Subcutaneous abdominal adipose tissue (tissue), 5 donors: ENCODE results near the gene PCDHGB7.
"Not testable (repeated sequence)": the region's sequence is repeated elsewhere in the genome, so short reads cannot be mapped to it uniquely, and the experiment has no call there.

ENCODE experiments used
- H3K27ac ChIP-seq: one replicate; pipeline ENCODE4 v1.7.0; 2013; ENCODE audit warnings: low read depth, mild to moderate bottlenecking, inconsistent platforms, low read length, moderate library complexity
- H3K27me3 ChIP-seq, 5 donors: one replicate each; pipeline ENCODE4 v1.7.0; 2013; ENCODE audit warnings: low read length in 5 of 5, inconsistent platforms in 1 of 5; ENCODE audit not compliant: control insufficient read depth in 5 of 5, insufficient read depth in 4 of 5
- H3K36me3 ChIP-seq, 5 donors: one replicate each; pipeline ENCODE4 v1.7.0; 2013; ENCODE audit warnings: low read length in 5 of 5; ENCODE audit not compliant: control insufficient read depth in 5 of 5, insufficient read depth in 5 of 5
- H3K4me1 ChIP-seq, 5 donors: one replicate each; pipeline ENCODE4 v1.7.0; 2013; ENCODE audit warnings: low read length in 5 of 5, mild to moderate bottlenecking in 3 of 5, moderate library complexity in 1 of 5; ENCODE audit not compliant: control insufficient read depth in 5 of 5, insufficient read depth in 5 of 5
- H3K4me3 ChIP-seq, 5 donors: one replicate each; pipeline ENCODE4 v1.7.0; 2013; ENCODE audit warnings: low read length in 5 of 5, low read depth in 1 of 5
- H3K9ac ChIP-seq, 5 donors: one replicate each; pipeline ENCODE4 v1.7.0; 2013; ENCODE audit warnings: low read length in 5 of 5, mild to moderate bottlenecking in 4 of 5, moderate library complexity in 3 of 5
- H3K9me3 ChIP-seq, 5 donors: one replicate each; pipeline ENCODE4 v1.7.0; 2013; ENCODE audit warnings: low read length in 5 of 5; ENCODE audit not compliant: control insufficient read depth in 5 of 5
- donor health status: healthy.
- donor health status: healthy.
- donor health status: healthy.
- donor health status: healthy.
- donor health status: healthy.

The PCDHGB7 gene

DNA sequence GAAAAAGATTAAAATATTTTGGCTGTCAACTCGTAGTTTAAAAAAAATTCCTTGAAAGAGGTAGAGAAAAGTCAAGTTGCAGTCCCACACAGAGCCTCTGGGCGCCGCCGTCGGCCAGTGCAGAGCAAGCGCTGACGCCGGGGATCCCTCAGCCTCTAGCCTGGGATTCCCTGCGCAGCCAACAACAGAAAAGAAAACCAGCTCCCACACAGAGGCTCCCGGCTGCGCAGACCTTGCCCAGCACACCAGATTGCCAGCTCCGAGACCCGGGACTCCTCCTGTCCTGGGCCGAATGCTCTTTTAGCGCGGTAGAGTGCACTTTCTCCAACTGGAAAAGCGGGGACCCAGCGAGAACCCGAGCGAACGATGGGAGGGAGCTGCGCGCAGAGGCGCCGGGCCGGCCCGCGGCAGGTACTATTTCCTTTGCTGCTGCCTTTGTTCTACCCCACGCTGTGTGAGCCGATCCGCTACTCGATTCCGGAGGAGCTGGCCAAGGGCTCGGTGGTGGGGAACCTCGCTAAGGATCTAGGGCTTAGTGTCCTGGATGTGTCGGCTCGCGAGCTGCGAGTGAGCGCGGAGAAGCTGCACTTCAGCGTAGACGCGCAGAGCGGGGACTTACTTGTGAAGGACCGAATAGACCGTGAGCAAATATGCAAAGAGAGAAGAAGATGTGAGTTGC, at the start of gene PCDHGB7:
Gene PCDHGB7, plus strand, starts transcription at position 184 of the 679 bp plus-strand sequence. Its CDS starts 183 bp downstream, at position 367.
- not testable (repeated sequence) for H3K36me3 ChIP-seq, H3K27ac ChIP-seq, H3K27me3 ChIP-seq
- peak within 1 kb of the TSS in 2 of 5 donors; percentile 9 to 38 for H3K9ac ChIP-seq
- H3K4me1 ChIP-seq: peaks cover 0 to 38% (median 21%) of the 10 kb centered on the region in 5 donors
- H3K9me3 ChIP-seq: peaks cover 44 to 73% (median 66%) of the 10 kb centered on the region in 5 donors
- peak within 1 kb of the TSS; percentile 45 to 68 (median 60) for H3K4me3 ChIP-seq

GRCh38 chr5:141369994-141370848, 47.3 kb upstream of the PCDHGB7 start, which contains the start of gene PCDHGB3:
Gene PCDHGB3, plus strand, starts transcription at chr5:141370242. Its CDS starts 153 bp downstream, at chr5:141370395.
- Histone ChIP-seq H3K9ac (no peak within 1 kb of the TSS), H3K4me3 (peak within 1 kb of the TSS; percentile 41 to 74 (median 54)), H3K4me1 (peaks cover 0 to 5% (median 0%) of the 10 kb centered on the region in 5 donors), H3K27me3 (peaks cover 0 to 19% (median 16%) of the 10 kb centered on the region in 5 donors), H3K27ac (no peak within 1 kb of the TSS), H3K9me3 (peaks cover 52 to 77% (median 70%) of the 10 kb centered on the region in 5 donors), H3K36me3 (no peaks in the 10 kb centered on the region)

DNA sequence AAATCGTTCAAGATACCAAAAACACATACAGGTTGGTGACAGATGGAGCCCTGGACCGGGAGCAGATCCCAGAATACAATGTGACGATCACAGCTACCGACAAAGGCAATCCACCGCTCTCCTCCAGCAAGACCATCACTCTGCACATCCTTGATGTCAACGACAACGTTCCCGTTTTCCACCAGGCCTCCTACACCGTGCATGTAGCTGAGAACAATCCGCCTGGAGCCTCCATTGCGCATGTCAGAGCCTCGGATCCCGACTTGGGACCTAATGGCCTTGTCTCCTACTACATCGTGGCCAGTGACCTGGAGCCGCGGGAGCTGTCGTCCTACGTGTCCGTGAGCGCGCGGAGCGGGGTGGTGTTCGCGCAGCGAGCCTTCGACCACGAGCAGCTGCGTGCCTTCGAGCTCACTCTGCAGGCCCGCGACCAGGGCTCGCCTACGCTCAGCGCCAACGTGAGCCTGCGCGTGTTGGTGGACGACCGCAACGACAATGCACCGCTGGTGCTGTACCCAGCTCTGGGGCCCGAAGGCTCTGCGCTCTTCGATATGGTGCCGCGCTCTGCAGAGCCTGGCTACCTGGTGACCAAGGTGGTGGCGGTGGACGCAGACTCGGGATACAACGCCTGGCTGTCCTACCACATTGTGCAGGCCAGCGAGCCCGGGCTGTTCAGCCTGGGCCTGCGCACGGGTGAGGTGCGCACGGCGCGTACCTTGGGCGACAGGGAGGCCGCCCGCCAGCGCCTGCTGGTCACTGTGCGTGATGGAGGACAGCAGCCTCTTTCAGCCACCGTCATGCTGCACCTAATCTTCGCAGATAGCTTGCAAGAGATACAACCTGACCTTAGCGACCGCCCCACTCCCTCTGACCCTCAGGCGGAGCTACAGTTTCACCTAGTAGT, 45.7 kb upstream of the PCDHGB7 start:
- peak overlapping the region; percentile 32 to 58 (median 54) for H3K4me3 ChIP-seq
- H3K9me3 ChIP-seq: peaks cover 48 to 76% (median 68%) of the 10 kb centered on the region in 5 donors
- no peak overlapping the region for H3K27ac ChIP-seq

DNA sequence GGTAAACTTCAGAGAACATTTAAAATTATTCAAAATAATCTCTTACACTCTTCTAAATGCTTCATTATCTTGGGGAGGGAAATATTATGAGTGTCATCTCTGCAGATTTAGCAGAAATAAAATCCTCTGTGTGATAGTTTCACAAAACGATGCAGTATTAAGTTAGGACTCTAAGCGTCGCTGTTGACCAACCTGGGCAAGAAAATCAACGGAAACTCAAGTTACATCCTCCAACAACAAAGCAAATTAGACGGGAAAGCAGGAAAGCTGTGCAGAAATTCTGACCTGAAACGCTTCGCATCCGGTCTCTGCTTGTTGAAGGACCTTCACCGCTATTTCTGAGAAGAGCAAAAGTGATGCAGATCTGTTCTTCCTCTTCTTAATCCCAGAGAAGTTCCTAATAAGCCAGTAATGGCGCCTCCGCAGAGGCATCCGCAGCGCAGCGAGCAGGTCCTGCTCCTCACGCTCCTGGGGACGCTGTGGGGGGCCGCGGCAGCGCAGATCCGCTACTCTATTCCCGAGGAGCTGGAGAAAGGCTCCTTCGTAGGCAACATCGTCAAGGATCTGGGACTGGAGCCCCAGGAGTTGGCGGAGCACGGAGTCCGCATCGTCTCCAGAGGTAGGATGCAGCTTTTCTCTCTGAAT, 43.7 kb upstream of the PCDHGB7 start, which contains the start of gene PCDHGA6:
Gene PCDHGA6, plus strand, starts transcription at position 219 of the 645 bp plus-strand sequence. Its CDS starts 193 bp downstream, at position 412.
- no peak within 1 kb of the TSS for H3K9ac ChIP-seq
- no peak within 1 kb of the TSS for H3K27ac ChIP-seq
- H3K4me3 ChIP-seq: peak within 1 kb of the TSS; percentile 45 to 68 (median 59)
- H3K9me3 ChIP-seq: peaks cover 53 to 80% (median 78%) of the 10 kb centered on the region in 5 donors
- peaks cover 0 to 5% (median 0%) of the 10 kb centered on the region in 5 donors for H3K4me1 ChIP-seq
- no peaks in the 10 kb centered on the region for H3K36me3 ChIP-seq
- H3K27me3 ChIP-seq: peaks cover 0 to 11% (median 9%) of the 10 kb centered on the region in 5 donors

More for the DNA sequence above, 45.7 kb upstream of the PCDHGB7 start:
- Histone ChIP-seq H3K36me3 (no peaks in the 10 kb centered on the region), H3K27me3 (peaks cover 0 to 11% (median 9%) of the 10 kb centered on the region in 5 donors), H3K4me1 (peaks cover 0 to 5% (median 0%) of the 10 kb centered on the region in 5 donors), H3K9ac (no peak overlapping the region)

GRCh38 chr5:141374627-141375026, 42.9 kb upstream of the PCDHGB7 start:
- Histone ChIP-seq H3K9me3 (peaks cover 53 to 82% (median 77%) of the 10 kb centered on the region in 5 donors), H3K27me3 (peaks cover 0 to 11% (median 9%) of the 10 kb centered on the region in 5 donors)

GRCh38 chr5:141375444-141376155, 41.9 kb upstream of the PCDHGB7 start:
- peak overlapping the region; percentile 29 to 59 (median 49) for H3K4me3 ChIP-seq
- H3K4me1 ChIP-seq, H3K9ac ChIP-seq, H3K36me3 ChIP-seq, H3K27ac ChIP-seq: not testable (repeated sequence)
- peaks cover 0 to 11% (median 9%) of the 10 kb centered on the region in 5 donors for H3K27me3 ChIP-seq
- peaks cover 52 to 73% (median 70%) of the 10 kb centered on the region in 5 donors for H3K9me3 ChIP-seq

More at GRCh38 chr5:141374627-141375026, 42.9 kb upstream of the PCDHGB7 start:
- Histone ChIP-seq H3K27ac (no peak overlapping the region), H3K36me3 (no peaks in the 10 kb centered on the region), H3K4me1 (peaks cover 0 to 5% (median 0%) of the 10 kb centered on the region in 5 donors), H3K9ac (no peak overlapping the region), H3K4me3 (peak overlapping the region; percentile 45 to 68 (median 59))

DNA sequence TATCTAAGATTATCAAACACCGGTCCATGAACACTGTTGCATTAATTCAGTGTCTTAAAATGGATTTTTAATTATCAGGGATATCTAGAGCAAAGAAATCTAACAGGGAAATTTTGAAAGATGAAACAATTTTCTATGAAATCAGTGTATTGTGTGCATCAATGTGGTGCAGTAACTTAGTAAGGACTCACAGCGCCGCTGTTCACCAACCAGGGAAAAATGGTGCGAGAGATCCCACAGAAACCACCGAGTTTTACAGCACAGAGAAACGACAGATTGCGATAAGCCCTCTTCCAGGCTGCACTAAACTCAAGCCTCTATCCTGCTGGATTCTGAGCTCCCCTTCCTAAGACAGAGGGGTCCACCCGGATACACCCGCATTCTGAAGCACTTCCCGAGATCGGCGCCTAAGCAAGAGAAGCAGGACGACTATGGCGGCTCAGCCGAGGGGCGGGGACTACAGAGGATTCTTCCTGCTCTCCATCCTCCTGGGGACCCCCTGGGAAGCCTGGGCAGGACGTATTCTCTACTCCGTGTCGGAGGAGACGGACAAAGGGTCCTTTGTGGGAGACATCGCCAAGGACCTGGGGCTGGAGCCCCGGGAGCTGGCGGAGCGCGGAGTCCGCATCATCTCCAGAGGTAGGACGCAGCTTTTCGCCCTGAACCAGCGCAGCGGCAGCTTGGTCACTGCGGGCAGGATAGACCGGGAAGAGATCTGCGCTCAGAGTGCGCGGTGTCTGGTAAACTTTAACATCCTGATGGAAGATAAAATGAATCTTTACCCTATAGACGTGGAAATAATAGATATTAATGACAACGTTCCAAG, 34.8 kb upstream of the PCDHGB7 start, which contains the start of gene PCDHGA7:
Gene PCDHGA7, plus strand, starts transcription at position 274 of the 826 bp plus-strand sequence. Its CDS starts 158 bp downstream, at position 432.
- Histone ChIP-seq H3K36me3 (no peaks in the 10 kb centered on the region), H3K4me1 (peaks cover 0 to 4% (median 0%) of the 10 kb centered on the region in 5 donors), H3K9me3 (peaks cover 33 to 71% (median 64%) of the 10 kb centered on the region in 5 donors), H3K9ac (no peak within 1 kb of the TSS), H3K27me3 (peaks cover 0 to 11% (median 0%) of the 10 kb centered on the region in 5 donors), H3K27ac (no peak within 1 kb of the TSS), H3K4me3 (peak within 1 kb of the TSS; percentile 51 to 78 (median 64))

DNA sequence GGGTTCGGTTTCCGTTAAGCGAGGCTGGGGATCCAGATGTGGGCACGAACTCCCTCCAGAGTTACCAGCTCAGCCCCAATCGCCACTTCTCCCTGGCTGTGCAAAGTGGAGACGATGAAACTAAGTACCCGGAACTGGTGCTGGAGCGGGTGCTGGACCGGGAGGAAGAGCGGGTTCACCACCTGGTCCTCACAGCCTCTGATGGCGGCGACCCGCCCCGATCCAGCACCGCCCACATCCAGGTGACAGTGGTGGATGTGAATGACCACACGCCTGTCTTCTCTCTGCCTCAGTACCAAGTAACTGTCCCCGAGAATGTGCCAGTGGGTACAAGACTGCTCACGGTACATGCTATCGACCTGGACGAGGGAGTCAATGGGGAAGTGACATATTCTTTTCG, 34.1 kb upstream of the PCDHGB7 start:
- H3K9ac ChIP-seq: no peak overlapping the region
- peaks cover 0 to 4% (median 0%) of the 10 kb centered on the region in 5 donors for H3K4me1 ChIP-seq
- H3K9me3 ChIP-seq: peaks cover 34 to 69% (median 65%) of the 10 kb centered on the region in 5 donors
- H3K36me3 ChIP-seq: no peaks in the 10 kb centered on the region
- H3K4me3 ChIP-seq: peak overlapping the region in 4 of 5 donors; percentile 51 to 65 (median 62)
- H3K27ac ChIP-seq: no peak overlapping the region
- H3K27me3 ChIP-seq: peaks cover 0 to 11% (median 0%) of the 10 kb centered on the region in 5 donors
